HTR-8/SVneo (cell line): Measurements from ENCODE around the gene CLEC18C.
"Not testable (repeated sequence)": the region's sequence is repeated elsewhere in the genome, so short reads cannot be mapped to it uniquely, and the experiment has no call there.

ENCODE experiments used
- DNase-seq: peaks from one replicate; pipeline ENCODE4 v3.0.0; 2011; ENCODE audit warnings: low spot score, mixed read lengths; ENCODE audit not compliant: insufficient read length
- FAIRE-seq: peaks from 2 replicates; lab custom pipeline; 2011; peaks lifted over from hg19 to GRCh38; lab: Jason Lieb, UNC

The CLEC18C gene

GRCh38 chr16:70173212-70173837 lies at the start of gene CLEC18C:
CLEC18C (plus strand) TSS chr16:70173787; CDS start chr16:70174279, 492 bp downstream.
- DNase-seq, FAIRE-seq: not testable (repeated sequence)

- not testable (repeated sequence) for FAIRE-seq, DNase-seq
Observed at GRCh38 chr16:70123822-70124221, 49.8 kb upstream of the CLEC18C start.

GRCh38 chr16:70126226-70126625 lies 47.4 kb upstream of the CLEC18C start:
- not testable (repeated sequence) for DNase-seq, FAIRE-seq

- not testable (repeated sequence) for DNase-seq, FAIRE-seq
Observed at GRCh38 chr16:70127706-70128105, 45.9 kb upstream of the CLEC18C start.

GRCh38 chr16:70128844-70129243 lies 44.7 kb upstream of the CLEC18C start:
- peak; percentile 98 for FAIRE-seq

GRCh38 chr16:70135796-70136195 lies 37.8 kb upstream of the CLEC18C start:
- not testable (repeated sequence) for FAIRE-seq, DNase-seq

More at GRCh38 chr16:70128844-70129243, 44.7 kb upstream of the CLEC18C start:
- DNase-seq = not testable (repeated sequence)

DNA sequence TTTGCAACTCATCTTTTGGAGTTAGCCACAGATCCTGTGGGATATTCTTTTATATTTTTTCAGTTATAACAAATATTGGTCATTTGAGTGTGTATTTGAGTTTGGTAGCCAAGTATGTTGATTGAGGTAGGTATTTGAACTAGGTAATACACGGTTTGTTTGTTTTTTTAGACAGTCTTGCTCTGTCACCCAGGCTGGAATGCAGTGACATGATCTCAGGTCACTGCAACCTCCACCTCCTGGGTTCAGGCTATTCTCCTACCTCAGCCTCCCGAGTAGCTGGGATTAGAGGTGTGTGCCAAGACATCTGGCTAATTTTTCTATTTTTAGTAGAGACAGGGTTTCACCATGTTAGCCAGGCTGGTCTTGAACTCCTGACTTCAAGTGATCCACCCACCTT lies 37.0 kb upstream of the CLEC18C start:
- not testable (repeated sequence) for DNase-seq, FAIRE-seq

DNA sequence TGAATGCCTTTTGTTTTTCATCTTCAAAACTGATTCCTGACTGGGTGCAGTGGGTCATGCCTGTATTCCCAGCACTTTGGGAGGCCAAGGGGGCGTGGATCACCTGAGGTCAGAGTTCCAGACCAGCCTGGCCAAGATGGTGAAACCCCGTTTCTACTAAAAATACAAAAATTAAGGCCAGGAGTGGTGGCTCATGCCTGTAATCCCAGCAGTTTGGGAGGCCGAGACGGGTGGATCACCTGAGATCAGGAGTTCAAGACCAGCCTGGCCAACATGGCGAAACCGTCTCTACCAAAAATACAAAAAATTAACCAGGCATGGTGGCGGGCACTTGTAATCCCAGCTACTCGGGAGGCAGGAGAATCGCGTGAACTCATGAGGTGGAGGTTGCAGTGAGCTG lies 30.8 kb upstream of the CLEC18C start:
- not testable (repeated sequence) for DNase-seq, FAIRE-seq

GRCh38 chr16:70143231-70143895 lies 30.2 kb upstream of the CLEC18C start:
- FAIRE-seq = peak; percentile 77

DNA sequence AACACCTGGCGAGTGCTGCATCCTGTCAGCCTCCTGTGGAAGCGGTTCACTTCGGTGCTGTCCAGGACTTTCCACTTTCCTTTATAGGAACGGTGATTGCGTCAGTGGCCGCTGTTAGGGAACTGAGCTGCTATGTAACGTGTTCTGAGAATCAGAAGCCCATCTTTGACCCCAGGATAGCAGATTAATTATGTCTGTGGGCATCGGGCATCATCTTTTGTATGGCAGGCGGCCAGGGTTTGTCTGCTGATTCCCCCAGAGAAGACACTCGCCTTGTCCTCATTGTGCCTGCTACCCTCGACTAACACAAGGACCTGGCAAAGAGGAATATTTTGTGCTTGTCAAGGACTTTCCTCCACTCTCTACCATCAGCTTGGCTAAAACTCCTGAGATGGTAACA lies 25.7 kb upstream of the CLEC18C start:
- peak; percentile 83 for FAIRE-seq
- not testable (repeated sequence) for DNase-seq

More at GRCh38 chr16:70143231-70143895, 30.2 kb upstream of the CLEC18C start:
- not testable (repeated sequence) for DNase-seq

- FAIRE-seq, DNase-seq: not testable (repeated sequence)
Observed at GRCh38 chr16:70148453-70148852, 25.1 kb upstream of the CLEC18C start.

GRCh38 chr16:70149296-70149695 lies 24.3 kb upstream of the CLEC18C start:
- not testable (repeated sequence) for DNase-seq, FAIRE-seq

DNA sequence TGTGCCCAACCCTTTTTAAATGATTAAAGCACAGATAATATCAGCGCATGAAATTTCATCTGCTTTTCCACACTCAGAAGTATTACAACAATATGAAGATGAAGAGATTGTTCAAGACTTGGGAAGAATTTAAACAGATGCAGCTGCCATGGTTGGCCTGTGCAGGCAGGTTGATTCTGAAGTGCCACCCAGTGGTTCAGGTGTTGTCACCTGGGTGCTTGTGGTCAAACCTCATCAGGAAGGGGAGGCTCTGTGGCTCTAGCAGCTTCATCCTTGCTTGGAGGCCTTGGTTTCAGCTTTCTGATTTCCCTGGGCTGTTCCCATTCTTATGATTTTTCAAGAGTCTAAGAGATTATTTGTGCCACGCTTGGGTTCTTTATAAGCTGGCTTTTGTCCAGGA lies 22.2 kb upstream of the CLEC18C start:
- DNase-seq = peak; percentile 21
- FAIRE-seq = peak; percentile 65

DNA sequence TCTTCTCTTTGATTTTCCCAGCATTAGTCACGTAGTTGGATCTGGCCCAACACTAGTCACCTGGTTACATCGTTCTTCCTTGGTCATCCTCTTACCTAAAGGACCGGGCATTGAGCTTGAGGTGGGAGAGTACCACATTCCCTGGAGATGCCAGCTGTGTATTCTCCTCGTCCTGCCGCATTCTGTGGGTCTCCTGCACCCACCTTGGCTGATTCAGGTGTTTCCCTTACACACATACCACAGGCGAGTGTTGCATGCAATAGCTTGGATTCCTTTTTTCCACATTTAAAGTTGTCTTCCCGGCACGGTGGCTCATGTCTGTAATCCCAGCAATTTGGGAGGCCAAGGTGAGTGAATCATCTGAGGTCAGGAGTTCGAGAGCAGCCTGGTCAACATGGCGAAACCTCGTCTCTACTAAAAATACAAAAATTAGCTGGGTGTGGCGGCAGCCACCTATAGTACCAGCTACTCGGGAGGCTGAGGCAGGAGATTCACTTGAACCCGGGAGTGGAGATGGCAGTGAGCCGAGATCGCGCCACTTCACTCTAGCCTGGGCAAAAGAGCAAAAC lies 21.6 kb upstream of the CLEC18C start:
- peak; percentile 32 for DNase-seq

GRCh38 chr16:70152578-70153302 lies 20.8 kb upstream of the CLEC18C start:
- FAIRE-seq (peak; percentile 89), DNase-seq (peak; percentile 17)

More for the DNA sequence above, 21.6 kb upstream of the CLEC18C start:
- peak; percentile 74 for FAIRE-seq

- not testable (repeated sequence) for FAIRE-seq
Observed at GRCh38 chr16:70154736-70155135, 18.9 kb upstream of the CLEC18C start.

GRCh38 chr16:70156207-70156978 lies 17.2 kb upstream of the CLEC18C start:
- DNase-seq (peak; percentile 18), FAIRE-seq (no peak)

More at GRCh38 chr16:70154736-70155135, 18.9 kb upstream of the CLEC18C start:
- not testable (repeated sequence) for DNase-seq

DNA sequence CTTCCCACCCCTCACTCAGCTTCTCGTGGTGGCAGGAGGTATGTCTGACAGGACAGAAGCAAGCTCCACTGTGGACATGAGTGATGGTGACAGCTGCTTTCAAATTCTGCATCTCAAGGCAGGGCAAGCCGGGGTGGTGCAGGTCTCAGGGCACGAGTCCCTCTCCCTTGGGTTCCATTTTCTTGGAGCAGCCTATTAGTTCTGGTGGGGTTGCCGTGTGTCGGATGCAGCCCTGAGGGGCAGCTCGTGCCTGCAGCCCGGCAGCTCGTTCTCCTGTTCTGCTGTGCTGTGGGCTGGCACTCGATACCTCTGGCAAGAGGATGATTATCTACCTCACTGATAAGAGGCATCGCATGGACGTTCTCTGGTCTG lies 16.5 kb upstream of the CLEC18C start:
- DNase-seq = peak; percentile 14
- FAIRE-seq = peak; percentile 86

GRCh38 chr16:70157477-70158260 lies 15.9 kb upstream of the CLEC18C start:
- peak; percentile 73 for FAIRE-seq

More at GRCh38 chr16:70157477-70158260, 15.9 kb upstream of the CLEC18C start:
- peak; percentile 15 for DNase-seq
